ENCODE results near the gene FNDC11.
"Not testable (repeated sequence)": the region's sequence is repeated elsewhere in the genome, so short reads cannot be mapped to it uniquely, and the experiment has no call there.

The FNDC11 gene

GRCh38 chr20:63598479-63599395 is 44.8 kb downstream of the FNDC11 start:
- no peak for DNase-seq (ENCODE audit: low read depth in 2 of 2)

- DNase-seq (ENCODE audit: low read depth in 2 of 2), result no peak
Measured at GRCh38 chr20:63599396-63600050, 45.6 kb downstream of the FNDC11 start.

- DNase-seq (ENCODE audit: low read depth in 2 of 2), result not testable (repeated sequence)
Measured at GRCh38 chr20:63601679-63602078, 47.7 kb downstream of the FNDC11 start.

DNA sequence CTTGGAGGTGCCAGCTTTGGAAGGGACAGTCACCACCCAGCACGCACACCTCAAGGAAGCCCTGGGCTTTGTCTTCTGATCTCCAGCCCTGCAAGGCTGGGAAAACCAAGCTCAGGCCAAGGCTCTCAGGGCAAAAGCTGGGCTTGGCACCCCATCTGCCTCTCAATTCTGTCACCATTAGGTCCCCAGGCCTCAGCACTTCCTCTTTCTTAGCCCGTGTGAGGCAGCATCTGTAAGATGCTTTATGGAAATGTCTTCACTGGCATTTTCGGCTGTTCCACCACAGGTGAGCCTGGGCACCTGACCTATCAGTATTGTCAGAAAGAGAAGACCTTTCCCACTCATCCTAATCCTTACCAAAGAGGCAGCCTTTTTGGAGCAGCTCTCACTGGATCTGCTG is 48.4 kb downstream of the FNDC11 start:
- DNase-seq (ENCODE audit: low read depth in 2 of 2), result no peak
